ENCODE results near the gene SLC25A26.

DNA sequence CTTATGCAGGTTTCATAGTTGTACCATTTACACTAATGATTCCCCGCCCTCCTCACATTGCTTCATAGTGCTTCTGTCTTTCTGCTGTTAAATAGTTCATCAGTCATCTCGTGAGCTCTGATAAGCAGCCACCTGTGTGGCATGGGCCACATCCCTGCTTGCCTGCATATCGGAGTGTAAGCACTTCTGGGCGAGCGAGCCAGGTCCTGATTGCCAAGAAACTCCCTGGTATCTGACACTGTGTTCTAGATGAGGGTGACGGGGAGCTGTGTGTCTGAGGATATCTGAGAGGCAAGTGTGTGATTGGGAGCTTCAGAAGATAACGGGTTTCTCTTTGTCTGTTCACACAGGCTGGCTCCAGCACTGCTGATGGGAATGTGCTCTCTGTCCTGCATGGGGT, 149.4 kb downstream of the SLC25A26 start:
- TF ChIP-seq, protein P1, sequence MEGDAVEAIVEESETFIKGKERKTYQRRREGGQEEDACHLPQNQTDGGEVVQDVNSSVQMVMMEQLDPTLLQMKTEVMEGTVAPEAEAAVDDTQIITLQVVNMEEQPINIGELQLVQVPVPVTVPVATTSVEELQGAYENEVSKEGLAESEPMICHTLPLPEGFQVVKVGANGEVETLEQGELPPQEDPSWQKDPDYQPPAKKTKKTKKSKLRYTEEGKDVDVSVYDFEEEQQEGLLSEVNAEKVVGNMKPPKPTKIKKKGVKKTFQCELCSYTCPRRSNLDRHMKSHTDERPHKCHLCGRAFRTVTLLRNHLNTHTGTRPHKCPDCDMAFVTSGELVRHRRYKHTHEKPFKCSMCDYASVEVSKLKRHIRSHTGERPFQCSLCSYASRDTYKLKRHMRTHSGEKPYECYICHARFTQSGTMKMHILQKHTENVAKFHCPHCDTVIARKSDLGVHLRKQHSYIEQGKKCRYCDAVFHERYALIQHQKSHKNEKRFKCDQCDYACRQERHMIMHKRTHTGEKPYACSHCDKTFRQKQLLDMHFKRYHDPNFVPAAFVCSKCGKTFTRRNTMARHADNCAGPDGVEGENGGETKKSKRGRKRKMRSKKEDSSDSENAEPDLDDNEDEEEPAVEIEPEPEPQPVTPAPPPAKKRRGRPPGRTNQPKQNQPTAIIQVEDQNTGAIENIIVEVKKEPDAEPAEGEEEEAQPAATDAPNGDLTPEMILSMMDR (IDR thresholded peaks at IDR 0.05) = no peak
- no peak for TF ChIP-seq POLR2A (IDR thresholded peaks at IDR 0.05)
